ENCODE measurements around the gene ATXN1.

The ATXN1 gene

DNA sequence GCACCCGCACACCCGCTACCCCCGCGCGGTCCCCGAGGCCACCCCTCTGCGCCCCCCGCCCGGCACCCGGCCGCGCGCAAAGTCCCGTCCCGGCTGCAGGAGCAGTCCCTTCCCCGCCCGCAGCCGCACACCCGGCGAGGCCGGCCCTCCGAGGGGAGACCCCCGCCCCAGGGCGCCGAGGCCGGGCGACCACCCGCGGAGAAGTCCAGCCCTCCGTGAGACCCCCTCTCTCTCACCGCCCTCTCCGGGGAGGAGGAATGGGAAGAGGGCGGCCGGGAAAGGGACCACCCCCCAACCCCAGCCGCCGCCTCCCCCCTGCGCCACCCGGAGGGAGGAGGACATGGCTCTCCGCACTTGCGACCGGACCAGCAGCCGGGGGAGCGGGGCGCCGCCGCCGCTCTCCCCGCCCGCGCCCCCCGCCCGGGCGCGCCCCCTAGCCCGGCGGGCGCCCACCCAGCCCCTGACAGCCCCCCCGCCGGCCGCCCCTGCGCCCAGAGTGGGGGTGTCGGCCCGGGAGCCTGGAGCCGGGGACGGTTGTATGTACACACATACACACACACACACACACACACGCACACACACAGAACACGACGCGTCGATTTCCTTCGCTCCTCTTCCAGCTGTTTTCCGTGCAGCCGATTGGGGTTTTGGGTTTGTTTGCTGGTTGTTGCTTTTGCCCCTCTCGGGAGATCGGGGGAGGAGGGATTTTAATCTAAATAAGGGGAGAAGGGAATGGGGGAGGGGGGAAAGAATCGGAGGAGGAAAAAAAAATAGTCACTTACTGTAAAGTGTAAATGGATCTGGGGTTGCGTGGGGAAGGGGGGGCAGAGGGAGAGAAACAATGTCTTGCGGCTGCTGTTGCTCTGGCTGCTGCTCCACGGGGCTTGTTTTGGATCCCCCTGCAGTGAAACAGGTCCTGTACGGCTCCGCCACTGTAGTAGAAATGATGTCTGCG is at the start of gene ATXN1 (continued):
- TF ChIP-seq ZNF19 (tag by site-specific recombination; IDR thresholded peaks at IDR 0.05; ENCODE audit: low read depth): no peak
- TF ChIP-seq ZNF16 (tag by site-specific recombination; IDR thresholded peaks at IDR 0.05; ENCODE audit: low read depth): no peak
- TF ChIP-seq ZBTB21 (tag by site-specific recombination; IDR thresholded peaks at IDR 0.05): 0 out of 2 replicates have a peak, but pooled peaks have one; percentile 30
- no peak for TF ChIP-seq TCF7L2 (IDR thresholded peaks at IDR 0.05; ENCODE audit: borderline replicate concordance, low read depth, low read length)
- TF ChIP-seq, protein P1, sequence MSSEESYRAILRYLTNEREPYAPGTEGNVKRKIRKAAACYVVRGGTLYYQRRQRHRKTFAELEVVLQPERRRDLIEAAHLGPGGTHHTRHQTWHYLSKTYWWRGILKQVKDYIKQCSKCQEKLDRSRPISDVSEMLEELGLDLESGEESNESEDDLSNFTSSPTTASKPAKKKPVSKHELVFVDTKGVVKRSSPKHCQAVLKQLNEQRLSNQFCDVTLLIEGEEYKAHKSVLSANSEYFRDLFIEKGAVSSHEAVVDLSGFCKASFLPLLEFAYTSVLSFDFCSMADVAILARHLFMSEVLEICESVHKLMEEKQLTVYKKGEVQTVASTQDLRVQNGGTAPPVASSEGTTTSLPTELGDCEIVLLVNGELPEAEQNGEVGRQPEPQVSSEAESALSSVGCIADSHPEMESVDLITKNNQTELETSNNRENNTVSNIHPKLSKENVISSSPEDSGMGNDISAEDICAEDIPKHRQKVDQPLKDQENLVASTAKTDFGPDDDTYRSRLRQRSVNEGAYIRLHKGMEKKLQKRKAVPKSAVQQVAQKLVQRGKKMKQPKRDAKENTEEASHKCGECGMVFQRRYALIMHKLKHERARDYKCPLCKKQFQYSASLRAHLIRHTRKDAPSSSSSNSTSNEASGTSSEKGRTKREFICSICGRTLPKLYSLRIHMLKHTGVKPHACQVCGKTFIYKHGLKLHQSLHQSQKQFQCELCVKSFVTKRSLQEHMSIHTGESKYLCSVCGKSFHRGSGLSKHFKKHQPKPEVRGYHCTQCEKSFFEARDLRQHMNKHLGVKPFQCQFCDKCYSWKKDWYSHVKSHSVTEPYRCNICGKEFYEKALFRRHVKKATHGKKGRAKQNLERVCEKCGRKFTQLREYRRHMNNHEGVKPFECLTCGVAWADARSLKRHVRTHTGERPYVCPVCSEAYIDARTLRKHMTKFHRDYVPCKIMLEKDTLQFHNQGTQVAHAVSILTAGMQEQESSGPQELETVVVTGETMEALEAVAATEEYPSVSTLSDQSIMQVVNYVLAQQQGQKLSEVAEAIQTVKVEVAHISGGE (tag by site-specific recombination; conservative IDR thresholded peaks at IDR 0.05; ENCODE audit: low read depth): 0 out of 2 replicates have a peak, but pooled peaks have one; percentile 13
- TF ChIP-seq, protein P2, sequence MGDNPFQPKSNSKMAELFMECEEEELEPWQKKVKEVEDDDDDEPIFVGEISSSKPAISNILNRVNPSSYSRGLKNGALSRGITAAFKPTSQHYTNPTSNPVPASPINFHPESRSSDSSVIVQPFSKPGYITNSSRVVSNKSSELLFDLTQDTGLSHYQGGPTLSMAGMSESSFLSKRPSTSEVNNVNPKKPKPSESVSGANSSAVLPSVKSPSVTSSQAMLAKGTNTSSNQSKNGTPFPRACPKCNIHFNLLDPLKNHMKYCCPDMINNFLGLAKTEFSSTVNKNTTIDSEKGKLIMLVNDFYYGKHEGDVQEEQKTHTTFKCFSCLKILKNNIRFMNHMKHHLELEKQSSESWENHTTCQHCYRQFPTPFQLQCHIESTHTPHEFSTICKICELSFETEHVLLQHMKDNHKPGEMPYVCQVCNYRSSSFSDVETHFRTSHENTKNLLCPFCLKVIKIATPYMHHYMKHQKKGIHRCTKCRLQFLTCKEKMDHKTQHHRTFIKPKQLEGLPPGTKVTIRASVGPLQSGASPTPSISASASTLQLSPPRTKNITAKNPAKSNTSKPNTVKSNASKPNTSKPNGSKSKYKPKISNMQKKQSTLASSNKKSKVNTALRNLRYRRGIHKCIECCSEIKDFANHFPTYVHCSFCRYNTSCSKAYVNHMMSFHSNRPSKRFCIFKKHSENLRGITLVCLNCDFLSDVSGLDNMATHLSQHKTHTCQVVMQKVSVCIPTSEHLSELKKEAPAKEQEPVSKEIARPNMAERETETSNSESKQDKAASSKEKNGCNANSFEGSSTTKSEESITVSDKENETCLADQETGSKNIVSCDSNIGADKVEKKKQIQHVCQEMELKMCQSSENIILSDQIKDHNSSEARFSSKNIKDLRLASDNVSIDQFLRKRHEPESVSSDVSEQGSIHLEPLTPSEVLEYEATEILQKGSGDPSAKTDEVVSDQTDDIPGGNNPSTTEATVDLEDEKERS (tag by site-specific recombination; IDR thresholded peaks at IDR 0.05): no peak
- TF ChIP-seq ZBTB20 (tag by site-specific recombination; IDR thresholded peaks at IDR 0.05): no peak
- no peak for TF ChIP-seq ELK4 (IDR thresholded peaks at IDR 0.05; ENCODE audit: borderline replicate concordance, low read depth, low read length)
- no peak for TF ChIP-seq MEIS1 (CRISPR knock-in tag; IDR thresholded peaks at IDR 0.05; ENCODE audit: borderline replicate concordance)
- 0 out of 2 replicates have a peak, but pooled peaks have one; percentile 28 for TF ChIP-seq MYNN (tag by site-specific recombination; IDR thresholded peaks at IDR 0.05; ENCODE audit: borderline replicate concordance)
- TF ChIP-seq ZNF223 (tag by site-specific recombination; IDR thresholded peaks at IDR 0.05): no peak
- no peak for TF ChIP-seq ZNF112 (tag by site-specific recombination; IDR thresholded peaks at IDR 0.05)
- TF ChIP-seq, protein P3, sequence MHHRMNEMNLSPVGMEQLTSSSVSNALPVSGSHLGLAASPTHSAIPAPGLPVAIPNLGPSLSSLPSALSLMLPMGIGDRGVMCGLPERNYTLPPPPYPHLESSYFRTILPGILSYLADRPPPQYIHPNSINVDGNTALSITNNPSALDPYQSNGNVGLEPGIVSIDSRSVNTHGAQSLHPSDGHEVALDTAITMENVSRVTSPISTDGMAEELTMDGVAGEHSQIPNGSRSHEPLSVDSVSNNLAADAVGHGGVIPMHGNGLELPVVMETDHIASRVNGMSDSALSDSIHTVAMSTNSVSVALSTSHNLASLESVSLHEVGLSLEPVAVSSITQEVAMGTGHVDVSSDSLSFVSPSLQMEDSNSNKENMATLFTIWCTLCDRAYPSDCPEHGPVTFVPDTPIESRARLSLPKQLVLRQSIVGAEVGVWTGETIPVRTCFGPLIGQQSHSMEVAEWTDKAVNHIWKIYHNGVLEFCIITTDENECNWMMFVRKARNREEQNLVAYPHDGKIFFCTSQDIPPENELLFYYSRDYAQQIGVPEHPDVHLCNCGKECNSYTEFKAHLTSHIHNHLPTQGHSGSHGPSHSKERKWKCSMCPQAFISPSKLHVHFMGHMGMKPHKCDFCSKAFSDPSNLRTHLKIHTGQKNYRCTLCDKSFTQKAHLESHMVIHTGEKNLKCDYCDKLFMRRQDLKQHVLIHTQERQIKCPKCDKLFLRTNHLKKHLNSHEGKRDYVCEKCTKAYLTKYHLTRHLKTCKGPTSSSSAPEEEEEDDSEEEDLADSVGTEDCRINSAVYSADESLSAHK (tag by site-specific recombination; IDR thresholded peaks at IDR 0.05): no peak
- TF ChIP-seq ZNF629 (tag by site-specific recombination; IDR thresholded peaks at IDR 0.05): peak; percentile 40; the same call in 1 of the 2 replicates
- TF ChIP-seq ZNF26 (tag by site-specific recombination; IDR thresholded peaks at IDR 0.05): no peak
- no peak for TF ChIP-seq ZNF610 (tag by site-specific recombination; IDR thresholded peaks at IDR 0.05; ENCODE audit: borderline replicate concordance)
- TF ChIP-seq, protein P4, sequence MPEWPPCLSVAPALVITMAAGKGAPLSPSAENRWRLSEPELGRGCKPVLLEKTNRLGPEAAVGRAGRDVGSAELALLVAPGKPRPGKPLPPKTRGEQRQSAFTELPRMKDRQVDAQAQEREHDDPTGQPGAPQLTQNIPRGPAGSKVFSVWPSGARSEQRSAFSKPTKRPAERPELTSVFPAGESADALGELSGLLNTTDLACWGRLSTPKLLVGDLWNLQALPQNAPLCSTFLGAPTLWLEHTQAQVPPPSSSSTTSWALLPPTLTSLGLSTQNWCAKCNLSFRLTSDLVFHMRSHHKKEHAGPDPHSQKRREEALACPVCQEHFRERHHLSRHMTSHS (tag by site-specific recombination; IDR thresholded peaks at IDR 0.05): no peak
- TF ChIP-seq ZNF433 (tag by site-specific recombination; IDR thresholded peaks at IDR 0.05; ENCODE audit: low read depth): no peak
- peak; percentile 73 for TF ChIP-seq ZNF2 (tag by site-specific recombination; IDR thresholded peaks at IDR 0.05)
- TF ChIP-seq ZNF48 (tag by site-specific recombination; IDR thresholded peaks at IDR 0.05): no peak
- TF ChIP-seq ZNF169 (tag by site-specific recombination; IDR thresholded peaks at IDR 0.05): no peak
- TF ChIP-seq ZNF596 (tag by site-specific recombination; IDR thresholded peaks at IDR 0.05): no peak
- no peak for TF ChIP-seq ZNF354C (tag by site-specific recombination; IDR thresholded peaks at IDR 0.05; ENCODE audit: borderline replicate concordance, low read depth)
- peak; percentile 44 for TF ChIP-seq SP7 (tag by site-specific recombination; IDR thresholded peaks at IDR 0.05)
- TF ChIP-seq ZNF24 (tag by site-specific recombination; IDR thresholded peaks at IDR 0.05): 0 out of 2 replicates have a peak, but pooled peaks have one; percentile 48
- TF ChIP-seq ZNF394 (tag by site-specific recombination; IDR thresholded peaks at IDR 0.05; ENCODE audit: borderline replicate concordance): peak; percentile 53; the same call in 1 of the 2 replicates
